HepG2 (cell line): ENCODE results near the gene GSTM4. TPM values are rescaled to one million over a fixed set of nuclear protein-coding genes. Genes with fewer than 3 reads are reported as not detected.

Experiments
- FOXK1 ChIP-seq: sonication (generic); formaldehyde crosslinking; IDR thresholded peaks from 2 replicates; pipeline ENCODE4 v1.4.0; 2020; ENCODE audit warnings: low read depth, missing genetic modification reagents, borderline replicate concordance
- JUN ChIP-seq: sonication (generic); formaldehyde crosslinking; IDR thresholded peaks from 2 replicates; pipeline ENCODE4 v1.4.0; 2020; ENCODE audit warnings: mild to moderate bottlenecking, missing genetic modification reagents
- KLF11 ChIP-seq: IDR thresholded peaks from 2 replicates; pipeline ENCODE4 v1.6.1; 2016; ENCODE audit warnings: missing compliant biosample characterization
- LCORL ChIP-seq, 2 experiments: fragments of 450-650 bp in 1 of 2; sonication (generic) in 1 of 2; formaldehyde crosslinking in 1 of 2; IDR thresholded peaks; 2 replicates each; pipeline versions ENCODE4 v1.5.0 to v1.6.1; 2017 to 2020; ENCODE audit warnings: antibody characterized with exemption in 1 of 2, missing genetic modification reagents in 1 of 2
- NRL ChIP-seq: sonication (generic); formaldehyde crosslinking; IDR thresholded peaks from 2 replicates; pipeline ENCODE4 v1.5.0; 2020; ENCODE audit warnings: missing genetic modification reagents, mild to moderate bottlenecking, moderate library complexity, borderline replicate concordance
- POLR2AphosphoS5 ChIP-seq: IDR thresholded peaks from 2 replicates; pipeline ENCODE4 v1.6.1; 2012; ENCODE audit warnings: low read depth, low read length
- RBAK ChIP-seq: sonication (generic); formaldehyde crosslinking; IDR thresholded peaks from 2 replicates; pipeline ENCODE4 v1.5.1; 2020; ENCODE audit warnings: mild to moderate bottlenecking, missing genetic modification reagents
- SIN3A ChIP-seq: IDR thresholded peaks from 2 replicates; pipeline ENCODE4 v1.6.1; 2011; ENCODE audit warnings: low read depth, mild to moderate bottlenecking, control low read depth, low read length, borderline replicate concordance
- ZMYM4 ChIP-seq: sonication (generic); formaldehyde crosslinking; IDR thresholded peaks from 2 replicates; pipeline ENCODE4 v1.8.1; 2023; ENCODE audit warnings: mild to moderate bottlenecking, missing genetic modification reagents
- ZNF513 ChIP-seq: sonication (generic); formaldehyde crosslinking; conservative IDR thresholded peaks from 2 replicates; pipeline ENCODE4 v1.5.0; 2020; ENCODE audit warnings: missing genetic modification reagents
- ZNF749 ChIP-seq: sonication (generic); formaldehyde crosslinking; IDR thresholded peaks from 2 replicates; pipeline ENCODE4 v1.8.0; 2022; ENCODE audit warnings: mild to moderate bottlenecking, missing genetic modification reagents, moderate library complexity, borderline replicate concordance
- ZNF772 ChIP-seq: sonication (generic); formaldehyde crosslinking; IDR thresholded peaks from 2 replicates; pipeline ENCODE4 v1.5.0; 2020; ENCODE audit warnings: mild to moderate bottlenecking, missing genetic modification reagents
- ZNF773 ChIP-seq: sonication (generic); formaldehyde crosslinking; IDR thresholded peaks from 2 replicates; pipeline ENCODE4 v1.4.0; 2020; ENCODE audit warnings: missing genetic modification reagents, borderline replicate concordance
- ZNF816 ChIP-seq: sonication (generic); formaldehyde crosslinking; IDR thresholded peaks from 2 replicates; pipeline ENCODE4 v1.8.0; 2022; ENCODE audit warnings: missing genetic modification reagents, mild to moderate bottlenecking, borderline replicate concordance
- polyA plus RNA-seq, 8 experiments: library from polyadenylated mRNA; depleted of rRNA in 3 of 8; stranded (reverse) in 7 of 8; unstranded in 1 of 8; fragments of >200 nt; fragmentation: Illumina TruSeq in 4 of 8; extraction: Trizol in 4 of 8; gene quantifications; 2 replicates each; pipeline versions ENCODE4 v1.2.1 to v1.2.3, GENCODE V29; 2011 to 2016; ENCODE audit warnings: low read depth in 4 of 8, missing spikeins in 1 of 8, mixed read lengths in 1 of 8; ENCODE audit not compliant: insufficient read depth in 1 of 8
- total RNA-seq, 5 experiments: library from RNA; depleted of rRNA; stranded (reverse); fragments of >200 nt; fragmentation: Illumina TruSeq; extraction: Trizol; gene quantifications; 2 replicates each; pipeline ENCODE4 v1.2.3, GENCODE V29; 2016; ENCODE audit warnings: low read depth in 1 of 5
- TF ChIP-seq, protein P1 (sequence below): IDR thresholded peaks from 2 replicates; pipeline ENCODE4 v1.6.1; 2016; ENCODE audit warnings: missing genetic modification reagents, missing compliant biosample characterization
- TF ChIP-seq, protein P2 (sequence below): IDR thresholded peaks from 2 replicates; pipeline ENCODE4 v1.6.1; 2016; ENCODE audit warnings: low read depth, missing genetic modification reagents, missing compliant biosample characterization
- TF ChIP-seq, protein P3 (sequence below): sonication (generic); formaldehyde crosslinking; IDR thresholded peaks from 2 replicates; pipeline ENCODE4 v1.4.0; 2020; ENCODE audit warnings: missing genetic modification reagents, borderline replicate concordance

Gene GSTM4
- total and polyA plus RNA-seq, 2 of the 13 experiments (the other 11 are each of a cell fraction or from before 2014, with no cell fraction given) = 25.3 to 40.8 TPM

GRCh38 chr1:109619576-109620400 is 36.1 kb upstream of the GSTM4 start, which contains the start of the genes AMPD2 and GNAT2 (continued):
- TF ChIP-seq ZNF772 (peak; percentile 55; the same call in 1 of the 2 replicates), ZNF749 (CRISPR knock-in tag) (peak; percentile 83; the same call in 1 of the 2 replicates), LCORL (IDR thresholded peaks at IDR 0.05) (no peak), LCORL (CRISPR knock-in tag; IDR thresholded peaks at IDR 0.05) (0 out of 2 replicates have a peak, but pooled peaks have one; percentile 53), ZNF816 (CRISPR knock-in tag) (peak; percentile 62; the same call in 1 of the 2 replicates), NRL (CRISPR knock-in tag) (0 out of 2 replicates have a peak, but pooled peaks have one; percentile 61), ZNF773 (CRISPR knock-in tag) (peak; percentile 56; the same call in 1 of the 2 replicates), POLR2AphosphoS5 (peak; percentile 76), JUN (CRISPR knock-in tag) (no peak), KLF11 (CRISPR knock-in tag) (no peak), FOXK1 (CRISPR knock-in tag) (no peak), ZNF513 (CRISPR knock-in tag) (no peak), ZMYM4 (0 out of 2 replicates have a peak, but pooled peaks have one; percentile 44), SIN3A (peak; percentile 95), RBAK (no peak)
- TF ChIP-seq, protein P1, sequence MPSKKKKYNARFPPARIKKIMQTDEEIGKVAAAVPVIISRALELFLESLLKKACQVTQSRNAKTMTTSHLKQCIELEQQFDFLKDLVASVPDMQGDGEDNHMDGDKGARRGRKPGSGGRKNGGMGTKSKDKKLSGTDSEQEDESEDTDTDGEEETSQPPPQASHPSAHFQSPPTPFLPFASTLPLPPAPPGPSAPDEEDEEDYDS (CRISPR knock-in tag) = peak; percentile 69; the same call in 1 of the 2 replicates
- TF ChIP-seq, protein P2, sequence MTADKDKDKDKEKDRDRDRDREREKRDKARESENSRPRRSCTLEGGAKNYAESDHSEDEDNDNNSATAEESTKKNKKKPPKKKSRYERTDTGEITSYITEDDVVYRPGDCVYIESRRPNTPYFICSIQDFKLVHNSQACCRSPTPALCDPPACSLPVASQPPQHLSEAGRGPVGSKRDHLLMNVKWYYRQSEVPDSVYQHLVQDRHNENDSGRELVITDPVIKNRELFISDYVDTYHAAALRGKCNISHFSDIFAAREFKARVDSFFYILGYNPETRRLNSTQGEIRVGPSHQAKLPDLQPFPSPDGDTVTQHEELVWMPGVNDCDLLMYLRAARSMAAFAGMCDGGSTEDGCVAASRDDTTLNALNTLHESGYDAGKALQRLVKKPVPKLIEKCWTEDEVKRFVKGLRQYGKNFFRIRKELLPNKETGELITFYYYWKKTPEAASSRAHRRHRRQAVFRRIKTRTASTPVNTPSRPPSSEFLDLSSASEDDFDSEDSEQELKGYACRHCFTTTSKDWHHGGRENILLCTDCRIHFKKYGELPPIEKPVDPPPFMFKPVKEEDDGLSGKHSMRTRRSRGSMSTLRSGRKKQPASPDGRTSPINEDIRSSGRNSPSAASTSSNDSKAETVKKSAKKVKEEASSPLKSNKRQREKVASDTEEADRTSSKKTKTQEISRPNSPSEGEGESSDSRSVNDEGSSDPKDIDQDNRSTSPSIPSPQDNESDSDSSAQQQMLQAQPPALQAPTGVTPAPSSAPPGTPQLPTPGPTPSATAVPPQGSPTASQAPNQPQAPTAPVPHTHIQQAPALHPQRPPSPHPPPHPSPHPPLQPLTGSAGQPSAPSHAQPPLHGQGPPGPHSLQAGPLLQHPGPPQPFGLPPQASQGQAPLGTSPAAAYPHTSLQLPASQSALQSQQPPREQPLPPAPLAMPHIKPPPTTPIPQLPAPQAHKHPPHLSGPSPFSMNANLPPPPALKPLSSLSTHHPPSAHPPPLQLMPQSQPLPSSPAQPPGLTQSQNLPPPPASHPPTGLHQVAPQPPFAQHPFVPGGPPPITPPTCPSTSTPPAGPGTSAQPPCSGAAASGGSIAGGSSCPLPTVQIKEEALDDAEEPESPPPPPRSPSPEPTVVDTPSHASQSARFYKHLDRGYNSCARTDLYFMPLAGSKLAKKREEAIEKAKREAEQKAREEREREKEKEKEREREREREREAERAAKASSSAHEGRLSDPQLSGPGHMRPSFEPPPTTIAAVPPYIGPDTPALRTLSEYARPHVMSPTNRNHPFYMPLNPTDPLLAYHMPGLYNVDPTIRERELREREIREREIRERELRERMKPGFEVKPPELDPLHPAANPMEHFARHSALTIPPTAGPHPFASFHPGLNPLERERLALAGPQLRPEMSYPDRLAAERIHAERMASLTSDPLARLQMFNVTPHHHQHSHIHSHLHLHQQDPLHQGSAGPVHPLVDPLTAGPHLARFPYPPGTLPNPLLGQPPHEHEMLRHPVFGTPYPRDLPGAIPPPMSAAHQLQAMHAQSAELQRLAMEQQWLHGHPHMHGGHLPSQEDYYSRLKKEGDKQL (CRISPR knock-in tag) = no peak
- TF ChIP-seq, protein P3, sequence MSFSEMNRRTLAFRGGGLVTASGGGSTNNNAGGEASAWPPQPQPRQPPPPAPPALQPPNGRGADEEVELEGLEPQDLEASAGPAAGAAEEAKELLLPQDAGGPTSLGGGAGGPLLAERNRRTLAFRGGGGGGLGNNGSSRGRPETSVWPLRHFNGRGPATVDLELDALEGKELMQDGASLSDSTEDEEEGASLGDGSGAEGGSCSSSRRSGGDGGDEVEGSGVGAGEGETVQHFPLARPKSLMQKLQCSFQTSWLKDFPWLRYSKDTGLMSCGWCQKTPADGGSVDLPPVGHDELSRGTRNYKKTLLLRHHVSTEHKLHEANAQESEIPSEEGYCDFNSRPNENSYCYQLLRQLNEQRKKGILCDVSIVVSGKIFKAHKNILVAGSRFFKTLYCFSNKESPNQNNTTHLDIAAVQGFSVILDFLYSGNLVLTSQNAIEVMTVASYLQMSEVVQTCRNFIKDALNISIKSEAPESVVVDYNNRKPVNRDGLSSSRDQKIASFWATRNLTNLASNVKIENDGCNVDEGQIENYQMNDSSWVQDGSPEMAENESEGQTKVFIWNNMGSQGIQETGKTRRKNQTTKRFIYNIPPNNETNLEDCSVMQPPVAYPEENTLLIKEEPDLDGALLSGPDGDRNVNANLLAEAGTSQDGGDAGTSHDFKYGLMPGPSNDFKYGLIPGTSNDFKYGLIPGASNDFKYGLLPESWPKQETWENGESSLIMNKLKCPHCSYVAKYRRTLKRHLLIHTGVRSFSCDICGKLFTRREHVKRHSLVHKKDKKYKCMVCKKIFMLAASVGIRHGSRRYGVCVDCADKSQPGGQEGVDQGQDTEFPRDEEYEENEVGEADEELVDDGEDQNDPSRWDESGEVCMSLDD (CRISPR knock-in tag) = 0 out of 2 replicates have a peak, but pooled peaks have one; percentile 27
